Measurements from ENCODE around the gene NABP2. TPM values are rescaled to one million over a fixed set of nuclear protein-coding genes. Genes with fewer than 3 reads are reported as not detected.

Gene NABP2
- total and polyA plus RNA-seq, 2 donors (not counting 1 experiment from before 2014, with no cell fraction given): 29.2 to 39.7 TPM

- Histone ChIP-seq H3K27me3 (ENCODE audit: control insufficient read depth, insufficient read depth, low read length) (no peaks in the 10 kb centered on the region), H2AFZ (ENCODE audit: low read length) (no peak overlapping the region), H3K4me2 (ENCODE audit: extremely low read depth, insufficient read depth, low read length) (no peak overlapping the region), H3K79me2 (ENCODE audit: control insufficient read depth, insufficient read depth, low read length) (no peaks in the 10 kb centered on the region), H3K9me3 (ENCODE audit: control insufficient read depth, insufficient read depth, low read depth, low read length) (no peaks in the 10 kb centered on the region), H3K36me3 (ENCODE audit: control insufficient read depth, insufficient read depth, low read length) (peaks cover 16% of the 10 kb centered on the region), H4K20me1 (ENCODE audit: control insufficient read depth, extremely low read depth, insufficient read depth, low read length) (no peaks in the 10 kb centered on the region), H3K4me1 (ENCODE audit: control insufficient read depth, extremely low read depth, insufficient read depth, low read length) (peaks cover 5% of the 10 kb centered on the region), H3K9ac (ENCODE audit: insufficient read depth, low read length) (no peak overlapping the region), H3K4me3 (replicated peaks in 1 of 4; ENCODE audit: control extremely low read depth in 1 of 4, insufficient read depth in 1 of 4, low read depth in 3 of 4, low read length in 4 of 4) (no peak overlapping the region), H3K27ac (ENCODE audit: insufficient read depth, low read length) (no peak overlapping the region)
- TF ChIP-seq CTCF (conservative IDR thresholded peaks at IDR 0.05 in 1 of 2, IDR thresholded peaks at IDR 0.05 in 1 of 2; ENCODE audit: low read depth in 1 of 2, low read length in 2 of 2): no peak
- no peak for TF ChIP-seq EZH2 (IDR thresholded peaks at IDR 0.05; ENCODE audit: low read length, missing control alignments)
- DNase-seq (ENCODE audit: low read depth in 2 of 2): no peak
Measured at GRCh38 chr12:56202838-56203237, 21.3 kb upstream of the NABP2 start.

GRCh38 chr12:56204275-56204674 lies 19.9 kb upstream of the NABP2 start:
- Histone ChIP-seq H3K36me3 (ENCODE audit: control insufficient read depth, insufficient read depth, low read length) (peaks cover 20% of the 10 kb centered on the region), H3K9ac (ENCODE audit: insufficient read depth, low read length) (no peak overlapping the region), H3K4me2 (ENCODE audit: extremely low read depth, insufficient read depth, low read length) (no peak overlapping the region), H3K4me1 (ENCODE audit: control insufficient read depth, extremely low read depth, insufficient read depth, low read length) (peaks cover 7% of the 10 kb centered on the region), H3K9me3 (ENCODE audit: control insufficient read depth, insufficient read depth, low read depth, low read length) (no peaks in the 10 kb centered on the region), H3K4me3 (replicated peaks in 1 of 4; ENCODE audit: control extremely low read depth in 1 of 4, insufficient read depth in 1 of 4, low read depth in 3 of 4, low read length in 4 of 4) (no peak overlapping the region), H2AFZ (ENCODE audit: low read length) (no peak overlapping the region), H3K27me3 (ENCODE audit: control insufficient read depth, insufficient read depth, low read length) (no peaks in the 10 kb centered on the region), H3K79me2 (ENCODE audit: control insufficient read depth, insufficient read depth, low read length) (no peaks in the 10 kb centered on the region), H4K20me1 (ENCODE audit: control insufficient read depth, extremely low read depth, insufficient read depth, low read length) (no peaks in the 10 kb centered on the region), H3K27ac (ENCODE audit: insufficient read depth, low read length) (no peak overlapping the region)
- TF ChIP-seq CTCF (conservative IDR thresholded peaks at IDR 0.05 in 1 of 2, IDR thresholded peaks at IDR 0.05 in 1 of 2; ENCODE audit: low read depth in 1 of 2, low read length in 2 of 2) (no peak), EZH2 (IDR thresholded peaks at IDR 0.05; ENCODE audit: low read length, missing control alignments) (no peak)
- DNase-seq (ENCODE audit: low read depth in 2 of 2): no peak

GRCh38 chr12:56205445-56205844 lies 18.7 kb upstream of the NABP2 start:
- Histone ChIP-seq H3K9ac (ENCODE audit: insufficient read depth, low read length) (no peak overlapping the region), H3K4me3 (replicated peaks in 1 of 4; ENCODE audit: control extremely low read depth in 1 of 4, insufficient read depth in 1 of 4, low read depth in 3 of 4, low read length in 4 of 4) (no peak overlapping the region), H3K4me1 (ENCODE audit: control insufficient read depth, extremely low read depth, insufficient read depth, low read length) (peaks cover 7% of the 10 kb centered on the region), H3K36me3 (ENCODE audit: control insufficient read depth, insufficient read depth, low read length) (peaks cover 26% of the 10 kb centered on the region), H3K27me3 (ENCODE audit: control insufficient read depth, insufficient read depth, low read length) (no peaks in the 10 kb centered on the region), H3K79me2 (ENCODE audit: control insufficient read depth, insufficient read depth, low read length) (no peaks in the 10 kb centered on the region), H3K27ac (ENCODE audit: insufficient read depth, low read length) (no peak overlapping the region), H4K20me1 (ENCODE audit: control insufficient read depth, extremely low read depth, insufficient read depth, low read length) (no peaks in the 10 kb centered on the region), H3K4me2 (ENCODE audit: extremely low read depth, insufficient read depth, low read length) (no peak overlapping the region), H3K9me3 (ENCODE audit: control insufficient read depth, insufficient read depth, low read depth, low read length) (no peaks in the 10 kb centered on the region), H2AFZ (ENCODE audit: low read length) (no peak overlapping the region)
- no peak for TF ChIP-seq EZH2 (IDR thresholded peaks at IDR 0.05; ENCODE audit: low read length, missing control alignments)
- no peak for TF ChIP-seq CTCF (conservative IDR thresholded peaks at IDR 0.05 in 1 of 2, IDR thresholded peaks at IDR 0.05 in 1 of 2; ENCODE audit: low read depth in 1 of 2, low read length in 2 of 2)
- no peak for DNase-seq (ENCODE audit: low read depth in 2 of 2)
